ENCODE results near the gene EEF1A1.

Gene EEF1A1

DNA sequence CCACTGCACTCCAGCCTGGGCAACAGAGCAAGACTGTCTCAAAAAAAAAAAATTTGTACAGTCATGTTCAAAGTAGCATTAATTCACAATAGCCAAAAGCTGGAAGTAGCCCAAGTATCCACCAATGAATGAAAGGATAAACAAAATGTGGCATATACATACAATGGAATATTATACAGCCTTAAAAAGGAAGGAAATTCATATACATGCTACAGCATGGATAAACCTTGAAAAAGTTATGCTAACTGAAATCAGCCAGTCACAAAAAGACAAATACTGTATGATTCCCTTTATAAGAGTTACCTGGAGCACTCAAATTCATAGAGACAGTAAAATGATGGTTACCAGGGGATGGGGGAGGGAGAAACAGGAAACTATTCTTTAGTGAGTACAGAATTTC lies 15.7 kb downstream of the EEF1A1 start:
- no peak for DNase-seq (ENCODE audit: low read depth)

- no peak for DNase-seq (ENCODE audit: low read depth)
These were observed 16.7 kb downstream of the EEF1A1 start for GRCh38 chr6:73504160-73504559.

GRCh38 chr6:73503027-73503772 lies 17.6 kb downstream of the EEF1A1 start:
- DNase-seq (ENCODE audit: low read depth): no peak

- DNase-seq (ENCODE audit: low read depth): no peak
These were observed 22.9 kb downstream of the EEF1A1 start for GRCh38 chr6:73497915-73498314.

DNA sequence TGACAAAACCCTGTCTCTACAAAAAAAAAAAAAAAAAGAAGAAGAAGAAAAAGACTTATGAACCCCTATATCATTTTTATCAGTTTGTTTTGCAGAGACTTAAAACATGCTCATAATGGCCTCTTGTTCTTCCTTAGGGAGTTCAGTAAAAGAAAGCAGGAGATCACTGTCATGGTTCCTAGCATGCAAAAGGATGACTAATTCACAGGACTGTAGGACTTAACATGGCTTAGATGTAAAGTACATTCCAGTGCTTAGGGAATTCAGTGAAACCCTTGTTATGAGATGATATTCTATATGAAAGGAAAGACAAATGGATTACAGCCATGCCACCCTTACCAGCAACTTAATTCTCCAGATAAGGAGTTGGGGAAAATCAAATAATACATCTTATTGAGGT lies 29.5 kb downstream of the EEF1A1 start:
- no peak for DNase-seq (ENCODE audit: low read depth)

GRCh38 chr6:73487473-73487872 lies 33.4 kb downstream of the EEF1A1 start:
- DNase-seq (ENCODE audit: low read depth): no peak

- no peak for DNase-seq (ENCODE audit: low read depth)
These were observed 36.4 kb downstream of the EEF1A1 start for GRCh38 chr6:73484438-73484837.

- DNase-seq (ENCODE audit: low read depth): no peak
These were observed 38.9 kb downstream of the EEF1A1 start for GRCh38 chr6:73481969-73482368.

GRCh38 chr6:73477407-73477806 lies 43.4 kb downstream of the EEF1A1 start:
- no peak for DNase-seq (ENCODE audit: low read depth)

- DNase-seq (ENCODE audit: low read depth): no peak
These were observed 44.1 kb downstream of the EEF1A1 start for GRCh38 chr6:73476723-73477122.

DNA sequence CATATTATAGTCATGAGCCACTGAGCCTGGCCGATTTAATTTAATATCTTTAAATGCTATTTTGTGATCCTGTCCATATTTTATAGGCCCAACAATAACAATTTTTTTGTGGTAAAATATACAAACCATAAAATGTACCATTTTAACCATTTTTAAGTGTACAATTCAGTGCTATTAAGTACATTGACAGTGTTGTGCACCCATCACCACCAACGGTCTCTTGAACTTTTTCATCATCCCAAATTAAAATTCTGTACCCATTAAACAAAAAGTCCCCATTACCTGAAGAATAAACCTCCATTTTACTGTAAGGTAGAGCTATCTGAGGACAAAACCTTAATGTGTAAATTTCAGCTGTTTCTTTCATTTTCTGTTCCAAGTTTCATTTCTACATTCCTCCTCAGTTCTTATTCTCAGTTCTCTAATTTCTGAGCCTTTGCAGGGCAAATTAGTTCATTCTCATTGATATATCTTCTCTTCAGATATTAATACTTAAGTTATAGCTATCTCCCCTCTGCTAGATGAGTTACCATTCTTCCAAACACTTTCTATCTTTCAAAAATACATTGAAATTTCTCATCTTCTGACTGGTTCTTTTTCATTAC lies 49.0 kb downstream of the EEF1A1 start:
- no peak for DNase-seq (ENCODE audit: low read depth)

All from GM04503 (cell line).